ENCODE measurements around the gene NFKBIL1. TPM values are rescaled to one million over a fixed set of nuclear protein-coding genes. Genes with fewer than 3 reads are reported as not detected.

The NFKBIL1 gene
- polyA plus RNA-seq, 2 of the 4 experiments (the other 2 are of a cell fraction) = 5.2 to 9.0 TPM

- CTCF ChIA-PET = interaction anchor here (1.4 to 18.3 kb wide), 4 partner anchors 9 to 29 kb away, joined by 4 to 338 read pairs (median 18); partner anchors contain the start of genes ATP6V1G2, NCR3 and NFKBIL1
- no peak within 1 kb of the TSS for H3K27ac ChIP-seq
- FAIRE-seq (no peak), DNase-seq (ENCODE audit: low read depth in 1 of 2, low spot score in 1 of 2) (no peak), ATAC-seq (no peak)
- 80% methylated on average over 10 of the region's 19 CpGs for WGBS (ENCODE audit: missing lambda C conversion rate)
- H3K4me3 ChIP-seq = no peak within 1 kb of the TSS
- no peaks in the 10 kb centered on the region for H3K9me3 ChIP-seq
- POLR2A ChIA-PET = no interaction called here
- no peak within 1 kb of the TSS for H3K4me2 ChIP-seq
- TF ChIP-seq FOSL2 (IDR thresholded peaks at IDR 0.05) (no peak), FOSL2 (CRISPR knock-in tag; IDR thresholded peaks at IDR 0.05) (no peak), POLR2AphosphoS2 (conservative IDR thresholded peaks at IDR 0.05; ENCODE audit: low read length) (no peak), PHF8 (IDR thresholded peaks at IDR 0.05; ENCODE audit: borderline replicate concordance, low read depth) (no peak), ATOH8 (CRISPR knock-in tag; IDR thresholded peaks at IDR 0.05; ENCODE audit: low read depth) (no peak), TFCP2L1 (CRISPR knock-in tag; IDR thresholded peaks at IDR 0.05) (no peak), HMGXB4 (CRISPR knock-in tag; IDR thresholded peaks at IDR 0.05; ENCODE audit: borderline replicate concordance) (no peak), MAZ (IDR thresholded peaks at IDR 0.05; ENCODE audit: borderline replicate concordance, low read depth, low read length) (no peak), CTCF (IDR thresholded peaks at IDR 0.05) (no peak), ZNF302 (CRISPR knock-in tag; IDR thresholded peaks at IDR 0.05) (no peak), HEYL (CRISPR knock-in tag; IDR thresholded peaks at IDR 0.05) (no peak), JUNB (IDR thresholded peaks at IDR 0.05) (no peak), MAFK (IDR thresholded peaks at IDR 0.05; ENCODE audit: partially characterized antibody) (no peak), JUN (IDR thresholded peaks at IDR 0.05) (no peak), POLR2A (IDR thresholded peaks at IDR 0.05; ENCODE audit: low read length) (no peak), REST (IDR thresholded peaks at IDR 0.05) (no peak), NFE2L2 (conservative IDR thresholded peaks at IDR 0.05; ENCODE audit: low read length) (no peak), NR3C1 (IDR thresholded peaks at IDR 0.05) (no peak)
- H3K4me1 ChIP-seq = no peaks in the 10 kb centered on the region
Measured at GRCh38 chr6:31575335-31575901, 28.0 kb downstream of the NFKBIL1 start, which contains the start of gene TNF. TNF (plus strand) TSS chr6:31575565; CDS start chr6:31575742, 177 bp downstream.
